ENCODE results near the gene PIGZ. TPM values are rescaled to one million over a fixed set of nuclear protein-coding genes. Genes with fewer than 3 reads are reported as not detected.
A peak's percentile ranks its signal among the peaks of the same experiment; 100 is the strongest.

Gene PIGZ
- total RNA-seq, 1 experiment from 2014 or later = 0.69 TPM

DNA sequence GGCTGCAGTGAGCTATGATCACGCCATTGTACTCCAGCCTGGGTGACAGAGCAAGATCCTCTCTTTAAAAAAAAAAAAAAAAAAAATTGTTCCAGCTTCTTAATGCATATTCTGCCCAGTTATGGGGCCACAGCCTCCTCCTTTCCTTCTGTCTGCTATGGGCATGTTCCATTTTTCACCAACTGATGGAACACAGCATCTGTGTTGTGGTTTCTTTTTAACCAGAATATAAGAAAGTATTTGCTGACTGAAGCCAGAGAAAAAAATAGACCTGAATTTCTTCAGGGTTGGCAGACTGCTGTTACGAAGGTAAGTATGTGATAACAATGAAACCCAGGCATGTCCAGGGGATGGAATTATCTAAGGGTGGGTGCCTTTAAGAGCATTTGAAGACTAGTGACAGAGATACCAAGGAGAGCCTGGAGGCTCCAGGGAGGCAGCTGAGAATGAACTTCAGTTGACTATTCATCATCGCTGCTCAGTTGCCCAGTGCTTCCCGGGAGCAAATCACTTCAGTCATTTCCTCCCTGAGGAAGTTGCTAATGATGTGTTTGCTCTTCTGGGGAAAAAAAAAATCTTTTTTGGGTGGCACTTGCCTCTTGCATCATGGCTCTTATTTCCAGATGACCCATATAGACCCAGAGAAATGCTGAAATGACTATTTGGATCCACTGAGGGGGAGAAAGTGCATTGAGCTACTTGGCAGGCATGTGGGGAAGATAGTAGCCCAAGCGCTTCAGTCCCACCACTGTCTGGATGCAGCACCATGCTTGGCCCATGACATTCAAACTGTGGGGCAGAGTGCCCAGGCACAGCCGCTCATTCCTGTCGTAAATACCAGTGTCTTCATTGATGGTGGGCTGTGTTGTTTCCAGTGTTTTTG, 40.8 kb downstream of the PIGZ start:
- Histone ChIP-seq H3K36me3 (ENCODE audit: insufficient read depth, low read length, poor library complexity, severe bottlenecking) (peaks cover 16% of the 10 kb centered on the region), H3K27ac (ENCODE audit: low read depth, low read length, poor library complexity, severe bottlenecking) (no peak overlapping the region), H3K4me1 (ENCODE audit: insufficient read depth, low read length, poor library complexity, severe bottlenecking) (no peaks in the 10 kb centered on the region), H3K9me3 (ENCODE audit: low read depth, low read length, poor library complexity, severe bottlenecking) (no peaks in the 10 kb centered on the region), H3K4me3 (ENCODE audit: low read depth, low read length, poor library complexity, severe bottlenecking) (no peak overlapping the region), H3K27me3 (replicated peaks; ENCODE audit: insufficient read depth, low read depth, low read length, poor library complexity) (no peaks in the 10 kb centered on the region)
- ChIA-PET POLR2A (ENCODE audit: low non-redundant PET) (no interaction called here), CTCF (no interaction called here)
- TF ChIP-seq, protein P1, sequence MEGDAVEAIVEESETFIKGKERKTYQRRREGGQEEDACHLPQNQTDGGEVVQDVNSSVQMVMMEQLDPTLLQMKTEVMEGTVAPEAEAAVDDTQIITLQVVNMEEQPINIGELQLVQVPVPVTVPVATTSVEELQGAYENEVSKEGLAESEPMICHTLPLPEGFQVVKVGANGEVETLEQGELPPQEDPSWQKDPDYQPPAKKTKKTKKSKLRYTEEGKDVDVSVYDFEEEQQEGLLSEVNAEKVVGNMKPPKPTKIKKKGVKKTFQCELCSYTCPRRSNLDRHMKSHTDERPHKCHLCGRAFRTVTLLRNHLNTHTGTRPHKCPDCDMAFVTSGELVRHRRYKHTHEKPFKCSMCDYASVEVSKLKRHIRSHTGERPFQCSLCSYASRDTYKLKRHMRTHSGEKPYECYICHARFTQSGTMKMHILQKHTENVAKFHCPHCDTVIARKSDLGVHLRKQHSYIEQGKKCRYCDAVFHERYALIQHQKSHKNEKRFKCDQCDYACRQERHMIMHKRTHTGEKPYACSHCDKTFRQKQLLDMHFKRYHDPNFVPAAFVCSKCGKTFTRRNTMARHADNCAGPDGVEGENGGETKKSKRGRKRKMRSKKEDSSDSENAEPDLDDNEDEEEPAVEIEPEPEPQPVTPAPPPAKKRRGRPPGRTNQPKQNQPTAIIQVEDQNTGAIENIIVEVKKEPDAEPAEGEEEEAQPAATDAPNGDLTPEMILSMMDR (conservative IDR thresholded peaks at IDR 0.05; ENCODE audit: low read depth, low read length) = no peak
- TF ChIP-seq EZH2 (IDR thresholded peaks at IDR 0.05; ENCODE audit: borderline replicate concordance, low read depth, low read length, poor library complexity, severe bottlenecking) = no peak
- intact Hi-C loops (cut with micrococcal nuclease; ENCODE audit: unreplicated experiment) = no loop called here
- BruUV-seq (replicated peaks) = no TSS peak
- peak; percentile 23 for DNase-seq (ENCODE audit: low spot score)

DNA sequence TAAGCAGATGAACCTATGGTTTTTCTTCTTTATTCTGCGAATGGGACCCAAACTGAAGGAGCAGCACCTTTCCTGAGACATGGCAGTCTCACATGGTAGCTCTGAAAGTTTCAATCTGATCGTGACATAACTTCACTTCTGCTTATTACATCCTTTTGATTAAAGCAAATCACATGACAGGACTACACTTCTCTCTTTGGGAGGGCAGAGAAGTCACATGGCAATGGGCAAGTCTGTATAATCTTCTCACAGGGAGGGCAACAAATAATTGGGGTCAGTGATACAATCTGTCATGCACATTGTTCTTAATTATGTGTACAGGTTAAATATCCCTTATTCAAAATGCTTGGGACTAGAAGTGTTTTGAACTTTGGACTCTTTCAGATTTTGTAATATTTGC, 47.9 kb downstream of the PIGZ start:
- no peaks in the 10 kb centered on the region for H3K4me1 ChIP-seq (ENCODE audit: insufficient read depth, low read length, poor library complexity, severe bottlenecking)
- ChIA-PET POLR2A (ENCODE audit: low non-redundant PET) (no interaction called here), CTCF (no interaction called here)
- BruUV-seq (replicated peaks) = no TSS peak
- no peaks in the 10 kb centered on the region for H3K36me3 ChIP-seq (ENCODE audit: insufficient read depth, low read length, poor library complexity, severe bottlenecking)
- intact Hi-C loops (cut with micrococcal nuclease; ENCODE audit: unreplicated experiment) = no loop called here
- H3K4me3 ChIP-seq (ENCODE audit: low read depth, low read length, poor library complexity, severe bottlenecking) = no peak overlapping the region
- H3K27me3 ChIP-seq (replicated peaks; ENCODE audit: insufficient read depth, low read depth, low read length, poor library complexity) = no peaks in the 10 kb centered on the region
- DNase-seq (ENCODE audit: low spot score) = no peak
- no peak overlapping the region for H3K27ac ChIP-seq (ENCODE audit: low read depth, low read length, poor library complexity, severe bottlenecking)
- TF ChIP-seq, protein P1 (conservative IDR thresholded peaks at IDR 0.05; ENCODE audit: low read depth, low read length) = no peak
- TF ChIP-seq EZH2 (IDR thresholded peaks at IDR 0.05; ENCODE audit: borderline replicate concordance, low read depth, low read length, poor library complexity, severe bottlenecking) = no peak
- H3K9me3 ChIP-seq (ENCODE audit: low read depth, low read length, poor library complexity, severe bottlenecking) = no peaks in the 10 kb centered on the region

DNA sequence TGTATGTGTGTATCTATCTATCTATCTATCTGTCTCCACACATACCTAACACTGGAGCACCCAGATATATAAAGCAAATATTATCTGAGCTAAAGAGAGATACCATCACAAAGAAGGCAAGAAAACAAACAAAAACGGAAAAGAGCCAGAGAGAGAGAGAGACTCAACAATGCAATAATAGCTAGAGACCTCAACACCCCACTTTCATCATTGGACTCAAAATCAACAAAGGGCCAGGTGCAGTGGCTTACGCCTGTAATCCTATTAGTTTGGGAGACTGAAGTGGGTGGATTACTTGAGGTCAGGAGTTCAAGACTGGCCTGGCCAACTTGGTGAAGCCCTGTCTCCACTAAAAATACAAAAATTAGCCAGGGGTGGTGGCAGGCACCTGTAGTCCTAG, 49.7 kb downstream of the PIGZ start:
- intact Hi-C loops (cut with micrococcal nuclease; ENCODE audit: unreplicated experiment) = no loop called here
- CTCF ChIA-PET = no interaction called here
- DNase-seq (ENCODE audit: low spot score) = no peak

More for the DNA sequence above, 49.7 kb downstream of the PIGZ start:
- Histone ChIP-seq H3K4me1 (ENCODE audit: insufficient read depth, low read length, poor library complexity, severe bottlenecking) (no peaks in the 10 kb centered on the region), H3K27me3 (replicated peaks; ENCODE audit: insufficient read depth, low read depth, low read length, poor library complexity) (no peaks in the 10 kb centered on the region), H3K27ac (ENCODE audit: low read depth, low read length, poor library complexity, severe bottlenecking) (no peak overlapping the region), H3K36me3 (ENCODE audit: insufficient read depth, low read length, poor library complexity, severe bottlenecking) (no peaks in the 10 kb centered on the region), H3K4me3 (ENCODE audit: low read depth, low read length, poor library complexity, severe bottlenecking) (no peak overlapping the region), H3K9me3 (ENCODE audit: low read depth, low read length, poor library complexity, severe bottlenecking) (no peaks in the 10 kb centered on the region)
- TF ChIP-seq EZH2 (IDR thresholded peaks at IDR 0.05; ENCODE audit: borderline replicate concordance, low read depth, low read length, poor library complexity, severe bottlenecking) = no peak
- TF ChIP-seq, protein P1 (conservative IDR thresholded peaks at IDR 0.05; ENCODE audit: low read depth, low read length) = no peak
- POLR2A ChIA-PET (ENCODE audit: low non-redundant PET) = no interaction called here
- no TSS peak for BruUV-seq (replicated peaks)
